BE2C (cell line): Measurements from ENCODE around the gene MIAT.

ENCODE experiments used
- DNase-seq: peaks from one replicate; pipeline ENCODE4 v3.0.0-alpha.2; 2020
- H3K27me3 ChIP-seq: fragments of 250-450 bp; sonication (Bioruptor Pico); 2 replicates; pipeline ENCODE4 v1.5.1; 2020; ENCODE audit warnings: mild to moderate bottlenecking
- H3K36me3 ChIP-seq: fragments of 250-450 bp; sonication (Bioruptor Pico); 2 replicates; pipeline ENCODE4 v1.5.1; 2020; ENCODE audit warnings: mild to moderate bottlenecking
- H3K4me1 ChIP-seq: fragments of 250-450 bp; sonication (Bioruptor Pico); 2 replicates; pipeline ENCODE4 v1.5.1; 2020
- H3K4me3 ChIP-seq: 2 replicates; pipeline ENCODE4 v1.5.1; 2011; ENCODE audit warnings: low read depth, low read length
- H3K9me3 ChIP-seq: fragments of 250-450 bp; sonication (Bioruptor Pico); 2 replicates; pipeline ENCODE4 v1.5.1; 2020
- TF ChIP-seq, protein P1 (sequence below): IDR thresholded peaks from 2 replicates; pipeline ENCODE4 v1.5.1; 2012; ENCODE audit warnings: mild to moderate bottlenecking, low read depth, low read length

MIAT gene

DNA sequence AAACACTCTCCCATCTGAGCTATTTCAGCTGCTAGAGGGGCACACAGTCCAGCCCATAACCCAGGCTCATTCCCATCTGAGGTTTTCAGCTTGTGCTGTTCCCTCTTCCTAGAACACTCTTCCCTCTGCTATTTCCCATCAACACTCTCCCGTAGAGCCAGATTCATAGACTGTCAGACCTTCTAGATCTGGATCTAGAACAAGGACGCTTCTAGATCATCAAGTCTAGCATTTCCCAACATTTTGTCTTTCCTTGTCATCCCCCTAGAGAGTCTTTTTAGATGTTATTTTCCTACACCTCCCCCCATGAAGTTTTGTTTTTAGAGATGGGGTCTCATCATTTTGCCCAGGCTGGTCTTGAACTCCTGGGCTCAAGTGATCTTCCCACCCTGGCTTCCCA lies 22.3 kb upstream of the MIAT start:
- 0 out of 2 replicates have a peak, but pooled peaks cover 5% of the 10 kb centered on the region for H3K4me1 ChIP-seq
- H3K9me3 ChIP-seq, result no peaks in the 10 kb centered on the region
- no peak overlapping the region for H3K4me3 ChIP-seq
- no peaks in the 10 kb centered on the region for H3K27me3 ChIP-seq
- TF ChIP-seq, protein P1, sequence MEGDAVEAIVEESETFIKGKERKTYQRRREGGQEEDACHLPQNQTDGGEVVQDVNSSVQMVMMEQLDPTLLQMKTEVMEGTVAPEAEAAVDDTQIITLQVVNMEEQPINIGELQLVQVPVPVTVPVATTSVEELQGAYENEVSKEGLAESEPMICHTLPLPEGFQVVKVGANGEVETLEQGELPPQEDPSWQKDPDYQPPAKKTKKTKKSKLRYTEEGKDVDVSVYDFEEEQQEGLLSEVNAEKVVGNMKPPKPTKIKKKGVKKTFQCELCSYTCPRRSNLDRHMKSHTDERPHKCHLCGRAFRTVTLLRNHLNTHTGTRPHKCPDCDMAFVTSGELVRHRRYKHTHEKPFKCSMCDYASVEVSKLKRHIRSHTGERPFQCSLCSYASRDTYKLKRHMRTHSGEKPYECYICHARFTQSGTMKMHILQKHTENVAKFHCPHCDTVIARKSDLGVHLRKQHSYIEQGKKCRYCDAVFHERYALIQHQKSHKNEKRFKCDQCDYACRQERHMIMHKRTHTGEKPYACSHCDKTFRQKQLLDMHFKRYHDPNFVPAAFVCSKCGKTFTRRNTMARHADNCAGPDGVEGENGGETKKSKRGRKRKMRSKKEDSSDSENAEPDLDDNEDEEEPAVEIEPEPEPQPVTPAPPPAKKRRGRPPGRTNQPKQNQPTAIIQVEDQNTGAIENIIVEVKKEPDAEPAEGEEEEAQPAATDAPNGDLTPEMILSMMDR, result no peak
- DNase-seq, result no peak
- no peaks in the 10 kb centered on the region for H3K36me3 ChIP-seq

DNA sequence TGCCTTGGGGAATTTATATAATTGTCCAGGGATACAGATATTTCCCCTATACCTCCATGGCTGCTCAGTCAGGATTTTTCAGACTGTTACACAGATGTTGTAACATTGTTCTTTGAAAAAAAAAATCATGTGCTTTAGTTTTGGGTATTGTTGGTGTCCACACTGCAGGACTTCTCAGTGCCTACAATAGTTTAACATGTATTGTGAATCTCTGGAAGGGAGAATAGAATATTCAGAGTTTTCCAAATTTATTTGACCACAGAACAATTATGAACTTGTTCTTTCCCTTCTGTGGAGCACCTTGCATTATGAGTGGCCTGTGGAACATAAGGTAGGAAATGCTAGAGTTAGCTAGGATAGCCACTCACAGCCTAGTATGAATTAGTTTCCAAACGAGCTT lies 21.1 kb upstream of the MIAT start:
- H3K4me1 ChIP-seq, result 0 out of 2 replicates have a peak, but pooled peaks cover 5% of the 10 kb centered on the region
- H3K27me3 ChIP-seq, result no peaks in the 10 kb centered on the region
- no peaks in the 10 kb centered on the region for H3K36me3 ChIP-seq
- TF ChIP-seq, protein P1, result no peak
- DNase-seq, result no peak
- no peak overlapping the region for H3K4me3 ChIP-seq
- H3K9me3 ChIP-seq, result no peaks in the 10 kb centered on the region

DNA sequence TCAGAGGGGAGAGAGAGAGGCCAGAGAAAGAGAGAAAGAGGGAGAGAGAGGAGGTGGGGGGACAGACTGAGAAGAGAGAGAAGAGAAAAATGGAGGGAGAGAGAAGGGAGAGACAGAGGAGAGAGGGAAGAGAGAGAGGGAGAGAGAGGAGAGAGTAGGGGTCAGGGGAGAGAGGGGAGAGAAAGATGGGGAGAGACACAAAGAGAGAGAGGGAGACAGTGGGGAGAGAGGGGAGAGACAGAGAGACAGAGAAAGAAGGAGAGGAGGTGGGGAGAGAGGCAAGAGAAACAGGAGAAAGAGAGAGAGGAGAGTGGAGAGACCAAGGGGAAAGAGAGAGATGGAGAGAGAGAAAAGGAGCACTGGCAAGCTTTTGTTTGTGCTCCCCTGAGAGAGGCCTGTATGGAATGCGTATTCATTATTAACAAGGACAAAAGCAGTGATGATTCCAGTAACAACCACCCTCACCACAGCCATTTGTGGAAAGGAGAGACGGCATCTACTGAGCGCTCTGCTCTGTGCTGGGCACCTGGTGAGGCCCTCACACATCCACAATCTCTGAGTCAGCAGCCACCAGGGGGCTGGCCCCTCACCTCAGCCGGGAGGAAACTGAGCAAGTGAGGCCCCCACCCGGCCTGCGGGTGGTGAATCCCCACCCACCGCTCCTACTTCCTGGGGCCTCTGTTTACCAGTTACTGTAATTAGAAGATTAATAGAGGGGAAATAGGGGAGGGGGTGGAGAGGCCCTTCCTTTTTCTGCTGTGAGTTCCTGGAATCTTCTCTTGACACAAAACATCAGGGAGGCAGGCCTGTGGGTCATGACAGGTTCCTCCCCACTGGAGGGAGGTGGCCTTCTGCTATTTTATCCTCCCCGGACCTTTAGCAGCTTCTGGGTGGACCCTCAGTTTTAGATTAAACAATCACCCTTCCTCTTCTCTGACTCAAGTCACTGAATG lies 14.6 kb upstream of the MIAT start:
- Histone ChIP-seq H3K4me3 (no peak overlapping the region), H3K9me3 (no peaks in the 10 kb centered on the region), H3K27me3 (no peaks in the 10 kb centered on the region), H3K4me1 (peaks cover 23% of the 10 kb centered on the region), H3K36me3 (no peaks in the 10 kb centered on the region)
- no peak for DNase-seq
- TF ChIP-seq, protein P1, result no peak; the same call in 1 of the 2 replicates

DNA sequence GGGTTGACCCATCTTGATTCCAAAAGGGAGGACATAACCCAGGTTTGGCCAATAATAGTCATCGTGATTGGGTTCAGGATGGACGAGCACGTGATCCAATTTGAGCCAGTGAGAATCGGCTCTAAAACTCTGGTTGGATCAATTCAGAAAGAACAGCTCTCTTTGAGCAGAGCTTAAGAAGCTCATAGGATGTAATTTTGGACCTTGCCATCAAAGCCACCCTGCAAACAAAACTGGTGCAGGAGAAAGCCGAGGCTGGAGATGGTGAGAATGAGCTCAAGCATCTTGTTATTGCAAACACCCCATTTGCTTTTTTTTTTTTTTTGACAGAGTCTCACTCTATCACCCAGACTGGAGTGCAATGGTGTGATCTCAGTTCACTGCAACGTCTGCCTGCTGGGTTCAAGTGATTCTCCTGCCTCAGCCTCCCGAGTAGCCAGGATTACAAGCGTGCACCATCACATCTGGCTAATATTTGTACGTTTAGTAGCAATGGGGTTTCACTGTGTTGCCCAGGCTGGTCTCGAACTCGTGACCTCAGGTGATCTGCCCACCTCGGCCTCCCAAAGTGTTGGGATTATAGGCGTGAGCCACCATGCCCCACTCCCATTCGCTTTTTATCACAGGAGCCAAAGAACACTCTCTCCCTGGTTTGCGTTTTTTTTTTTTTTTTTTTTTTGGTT lies 13.8 kb upstream of the MIAT start:
- TF ChIP-seq, protein P1, result no peak
- H3K4me3 ChIP-seq, result no peak overlapping the region
- H3K4me1 ChIP-seq, result peaks cover 25% of the 10 kb centered on the region
- H3K27me3 ChIP-seq, result no peaks in the 10 kb centered on the region
- H3K36me3 ChIP-seq, result no peaks in the 10 kb centered on the region
- DNase-seq, result no peak
- H3K9me3 ChIP-seq, result no peaks in the 10 kb centered on the region

DNA sequence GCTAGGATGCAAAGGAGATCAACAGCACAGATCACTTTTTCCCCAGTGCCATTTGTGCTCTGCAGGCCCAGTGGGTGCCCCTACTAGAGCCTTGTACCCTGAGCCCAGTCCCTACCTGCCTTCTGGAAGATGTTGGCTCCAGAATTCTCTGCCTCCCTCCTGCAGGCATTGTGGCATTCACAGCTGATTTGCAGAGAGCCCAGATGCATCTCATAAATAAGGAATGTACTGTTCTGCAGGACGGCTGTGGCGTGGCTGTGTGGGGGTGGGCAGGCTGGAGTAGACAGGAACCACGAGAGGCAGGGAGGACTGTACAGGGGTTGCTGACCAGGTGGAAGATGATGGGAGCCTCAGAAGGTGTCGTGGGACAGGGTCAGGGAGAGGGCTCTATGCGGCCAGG lies 11.2 kb upstream of the MIAT start:
- Histone ChIP-seq H3K36me3 (no peaks in the 10 kb centered on the region), H3K4me1 (peaks cover 30% of the 10 kb centered on the region), H3K27me3 (no peaks in the 10 kb centered on the region), H3K9me3 (no peaks in the 10 kb centered on the region), H3K4me3 (no peak overlapping the region)
- TF ChIP-seq, protein P1, result no peak
- no peak for DNase-seq
